Measurements from ENCODE around the gene NKAPD1.

GRCh38 chr11:112086422-112087191 is 12.5 kb downstream of the NKAPD1 start, which contains the start of the genes SDHD and TIMM8B:
- TF ChIP-seq POLR2AphosphoS5 (IDR thresholded peaks at IDR 0.05; ENCODE audit: low read depth, low read length) (peak; percentile 92), CTCF (IDR thresholded peaks at IDR 0.05 in 2 of 3, conservative IDR thresholded peaks at IDR 0.05 in 1 of 3; ENCODE audit: borderline replicate concordance in 1 of 3, insufficient read depth in 1 of 3, low read depth in 2 of 3, low read length in 2 of 3) (no peak), SP1 (IDR thresholded peaks at IDR 0.05; ENCODE audit: low read depth) (peak; percentile 42), CBX3 (IDR thresholded peaks at IDR 0.05; ENCODE audit: low read depth) (no peak), JUND (IDR thresholded peaks at IDR 0.05) (no peak), POLR2A (IDR thresholded peaks at IDR 0.05; ENCODE audit: borderline replicate concordance, extremely low read depth, insufficient read depth, insufficient read length) (peak; percentile 90), MAX (IDR thresholded peaks at IDR 0.05) (peak; percentile 63), SRF (IDR thresholded peaks at IDR 0.05; ENCODE audit: low read depth) (no peak), TCF7L2 (IDR thresholded peaks at IDR 0.05; ENCODE audit: borderline replicate concordance, extremely low read depth, insufficient read depth, insufficient read length) (no peak), FOSL1 (IDR thresholded peaks at IDR 0.05; ENCODE audit: low read depth) (no peak), ZFX (IDR thresholded peaks at IDR 0.05) (no peak), ELF1 (IDR thresholded peaks at IDR 0.05; ENCODE audit: borderline replicate concordance, low read depth) (peak; percentile 75), EZH2 (IDR thresholded peaks at IDR 0.05) (no peak)
